Upper lobe of left lung (tissue), 6 donors: ENCODE data around the gene DUSP2. TPM values are rescaled to one million over a fixed set of nuclear protein-coding genes. Genes with fewer than 3 reads are reported as not detected.

ENCODE experiments used
- ATAC-seq, 2 donors: fragments of 200-7000 bp; cut with Tn5 transposase; one replicate each; pipeline ENCODE4 v1.9.1; 2022; ENCODE audit warnings: mild to moderate bottlenecking in 2 of 2, moderate library complexity in 2 of 2; ENCODE audit not compliant: low FRiP score in 2 of 2
- DNase-seq, 2 donors: peaks; one replicate each; pipeline ENCODE4 v3.0.0-alpha.2; 2019 to 2020
- H3K27ac ChIP-seq, 4 donors: fragments of 200-600 bp; sonication (generic); one replicate each; pipeline ENCODE4 v1.5.1; 2016 to 2019
- H3K27me3 ChIP-seq, 4 donors: fragments of 200-600 bp; sonication (generic); one replicate each; pipeline ENCODE4 v1.5.1; 2017 to 2019
- H3K36me3 ChIP-seq, 4 donors: fragments of 200-600 bp; sonication (generic); one replicate each; pipeline ENCODE4 v1.5.1; 2016 to 2019
- H3K4me1 ChIP-seq, 4 donors: fragments of 200-600 bp; sonication (generic); one replicate each; pipeline ENCODE4 v1.5.1; 2018 to 2019
- H3K4me3 ChIP-seq, 4 donors: fragments of 200-600 bp; sonication (generic); one replicate each; pipeline ENCODE4 v1.5.1; 2017 to 2019; ENCODE audit warnings: mild to moderate bottlenecking in 2 of 4, moderate library complexity in 1 of 4
- H3K9me3 ChIP-seq, 4 donors: fragments of 200-600 bp; sonication (generic); one replicate each; pipeline ENCODE4 v1.5.1; 2018 to 2019
- CTCF ChIP-seq, 6 experiments: fragments of 450-650 bp in 4 of 6; fragments of 200-600 bp in 2 of 6; sonication (generic) in 2 of 6; IDR thresholded peaks; one replicate each; pipeline ENCODE4 v1.5.1; 2016 to 2019; ENCODE audit warnings: antibody characterized with exemption in 6 of 6
- EP300 ChIP-seq, 4 donors: sonication (generic); formaldehyde crosslinking; IDR thresholded peaks; one replicate each; pipeline ENCODE4 v1.5.1; 2017; ENCODE audit warnings: antibody characterized with exemption in 4 of 4, control low read depth in 2 of 4
- POLR2A ChIP-seq, 4 donors: fragments of 450-650 bp; IDR thresholded peaks; one replicate each; pipeline ENCODE4 v1.5.1; 2016 to 2017; ENCODE audit warnings: antibody characterized with exemption in 4 of 4, mild to moderate bottlenecking in 2 of 4
- POLR2AphosphoS5 ChIP-seq, 2 donors: sonication (generic); formaldehyde crosslinking; IDR thresholded peaks; one replicate each; pipeline ENCODE4 v1.5.1; 2017; ENCODE audit warnings: antibody characterized with exemption in 2 of 2
- WGBS, 2 donors: methylation state at CpG; one replicate each; pipeline ENCODE4 v1.1.5; 2017 to 2018; 5-methylcytosine and 5-hydroxymethylcytosine counted together
- total RNA-seq, 6 donors: library from RNA; depleted of rRNA in 4 of 6; stranded (reverse); fragments of >200 nt in 4 of 6; gene quantifications; one replicate each; pipeline versions ENCODE4 v1.1.0 to v1.2.1, GENCODE V29; 2016 to 2021
- donor health status: DM: no; HTN: no; CAD: no; lungs with moderate emphysema.
- donor health status: DM: no; HTN: yes; CAD: no; lungs with severe emphysema.

Gene DUSP2
- total RNA-seq, 6 donors from 2014 or later = 6.9 to 21.0 (median 12.5) TPM

GRCh38 chr2:96117701-96118588 lies 27.3 kb downstream of the DUSP2 start:
- Histone ChIP-seq H3K4me3 (no peak overlapping the region), H3K27ac (no peak overlapping the region), H3K9me3 (no peaks in the 10 kb centered on the region), H3K4me1 (peaks cover 4 to 17% (median 13%) of the 10 kb centered on the region in 4 donors), H3K27me3 (peaks cover 0 to 22% (median 9%) of the 10 kb centered on the region in 4 donors), H3K36me3 (no peaks in the 10 kb centered on the region)
- TF ChIP-seq EP300 (IDR thresholded peaks at IDR 0.05) (no peak), CTCF (IDR thresholded peaks at IDR 0.05) (peak in 1 of 6 experiments; percentile 9), POLR2A (IDR thresholded peaks at IDR 0.05) (no peak), POLR2AphosphoS5 (IDR thresholded peaks at IDR 0.05) (no peak)
- 40 to 59% methylated on average over 3 to 13 of the region's 17 CpGs for WGBS, 2 donors
- ATAC-seq = no peak
- DNase-seq = no peak

GRCh38 chr2:96116879-96117533 lies 28.2 kb downstream of the DUSP2 start:
- H3K27me3 ChIP-seq = peaks cover 0 to 22% (median 9%) of the 10 kb centered on the region in 4 donors
- 3 to 7% methylated on average over 4 to 16 of the region's 62 CpGs for WGBS, 2 donors
- DNase-seq = peak; percentile 46 to 94
- ATAC-seq = peak; percentile 52 to 94
- H3K27ac ChIP-seq = peak overlapping the region in 2 of 4 donors; percentile 15 to 47
- H3K4me3 ChIP-seq = peak overlapping the region; percentile 34 to 81 (median 69)
- TF ChIP-seq EP300 (IDR thresholded peaks at IDR 0.05) = no peak
- peak; percentile 88 to 98 (median 94) for TF ChIP-seq CTCF (IDR thresholded peaks at IDR 0.05)
- no peak for TF ChIP-seq POLR2A (IDR thresholded peaks at IDR 0.05)
- H3K4me1 ChIP-seq = peaks cover 4 to 17% (median 13%) of the 10 kb centered on the region in 4 donors
- no peaks in the 10 kb centered on the region for H3K9me3 ChIP-seq
- H3K36me3 ChIP-seq = no peaks in the 10 kb centered on the region

- Histone ChIP-seq H3K36me3 (no peaks in the 10 kb centered on the region), H3K4me1 (peaks cover 4 to 17% (median 13%) of the 10 kb centered on the region in 4 donors), H3K4me3 (peak within 1 kb of the TSS; percentile 34 to 81 (median 69)), H3K27ac (peak within 1 kb of the TSS in 2 of 4 donors; percentile 15 to 47), H3K27me3 (peaks cover 0 to 22% (median 9%) of the 10 kb centered on the region in 4 donors), H3K9me3 (no peaks in the 10 kb centered on the region)
- WGBS, 2 donors = 0% methylated on average over 9 of the region's 64 CpGs; no CpG with 5 or more reads in 1 of the 2 donors
- DNase-seq = peak; percentile 76 to 95
- TF ChIP-seq POLR2AphosphoS5 (IDR thresholded peaks at IDR 0.05) = peak in 1 of 2 donors; percentile 13
- TF ChIP-seq EP300 (IDR thresholded peaks at IDR 0.05) = no peak
- TF ChIP-seq POLR2A (IDR thresholded peaks at IDR 0.05) = no peak
- no peak for TF ChIP-seq CTCF (IDR thresholded peaks at IDR 0.05)
- peak in 1 of 2 donors; percentile 73 for ATAC-seq
These were observed 28.8 kb downstream of the DUSP2 start, which contains the start of gene ADRA2B for GRCh38 chr2:96116424-96116878. Gene ADRA2B, minus strand, starts transcription at chr2:96116571. Its CDS starts 422 bp downstream, at chr2:96116149.

- ATAC-seq = no peak
These were observed 29.4 kb downstream of the DUSP2 start for GRCh38 chr2:96115631-96116423.

More at GRCh38 chr2:96115631-96116423, 29.4 kb downstream of the DUSP2 start:
- peaks cover 4 to 17% (median 13%) of the 10 kb centered on the region in 4 donors for H3K4me1 ChIP-seq
- TF ChIP-seq EP300 (IDR thresholded peaks at IDR 0.05) (no peak), CTCF (IDR thresholded peaks at IDR 0.05) (no peak), POLR2A (IDR thresholded peaks at IDR 0.05) (no peak), POLR2AphosphoS5 (IDR thresholded peaks at IDR 0.05) (no peak)
- H3K4me3 ChIP-seq = peak overlapping the region in 3 of 4 donors; percentile 66 to 81 (median 72)
- no peaks in the 10 kb centered on the region for H3K36me3 ChIP-seq
- H3K27me3 ChIP-seq = peaks cover 0 to 22% (median 9%) of the 10 kb centered on the region in 4 donors
- no peak overlapping the region for H3K27ac ChIP-seq
- DNase-seq = peak in 1 of 2 donors; percentile 83
- no peaks in the 10 kb centered on the region for H3K9me3 ChIP-seq
- WGBS, 2 donors = 62 to 76% methylated on average over 45 to 50 of the region's 77 CpGs
